GM12875 (cell line): ENCODE measurements around the gene KIAA0040.

Experiments used
- H3K4me3 ChIP-seq: one replicate; pipeline ENCODE4 v1.5.1; 2011; ENCODE audit warnings: low read depth, low read length, control low read depth
- TF ChIP-seq, protein P1 (sequence below): IDR thresholded peaks from 2 replicates; pipeline ENCODE4 v1.5.1; 2011; ENCODE audit warnings: low read depth, mild to moderate bottlenecking, control low read depth, inconsistent platforms, low read length, moderate library complexity, borderline replicate concordance; ENCODE audit not compliant: insufficient read depth

Gene KIAA0040

DNA sequence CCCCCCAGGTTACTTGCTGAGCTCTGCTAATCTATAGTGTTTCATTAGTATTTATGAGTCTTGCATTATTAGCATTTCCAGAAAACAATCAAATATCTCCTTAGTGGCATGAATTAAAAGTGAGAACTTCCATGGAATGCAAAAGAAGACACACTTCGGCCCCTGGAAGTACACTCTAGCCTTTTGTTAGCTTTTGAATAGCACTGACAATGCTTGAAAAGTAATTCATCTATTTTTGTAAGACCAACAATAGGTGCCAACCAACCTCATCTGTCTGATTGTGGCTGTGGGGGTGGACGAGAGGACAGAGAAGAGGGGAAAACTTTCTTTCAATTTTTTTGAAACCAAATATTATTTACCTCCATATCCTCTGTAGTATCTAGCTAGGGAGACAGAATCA is 27.8 kb downstream of the KIAA0040 start:
- no peak overlapping the region for H3K4me3 ChIP-seq
- TF ChIP-seq, protein P1, sequence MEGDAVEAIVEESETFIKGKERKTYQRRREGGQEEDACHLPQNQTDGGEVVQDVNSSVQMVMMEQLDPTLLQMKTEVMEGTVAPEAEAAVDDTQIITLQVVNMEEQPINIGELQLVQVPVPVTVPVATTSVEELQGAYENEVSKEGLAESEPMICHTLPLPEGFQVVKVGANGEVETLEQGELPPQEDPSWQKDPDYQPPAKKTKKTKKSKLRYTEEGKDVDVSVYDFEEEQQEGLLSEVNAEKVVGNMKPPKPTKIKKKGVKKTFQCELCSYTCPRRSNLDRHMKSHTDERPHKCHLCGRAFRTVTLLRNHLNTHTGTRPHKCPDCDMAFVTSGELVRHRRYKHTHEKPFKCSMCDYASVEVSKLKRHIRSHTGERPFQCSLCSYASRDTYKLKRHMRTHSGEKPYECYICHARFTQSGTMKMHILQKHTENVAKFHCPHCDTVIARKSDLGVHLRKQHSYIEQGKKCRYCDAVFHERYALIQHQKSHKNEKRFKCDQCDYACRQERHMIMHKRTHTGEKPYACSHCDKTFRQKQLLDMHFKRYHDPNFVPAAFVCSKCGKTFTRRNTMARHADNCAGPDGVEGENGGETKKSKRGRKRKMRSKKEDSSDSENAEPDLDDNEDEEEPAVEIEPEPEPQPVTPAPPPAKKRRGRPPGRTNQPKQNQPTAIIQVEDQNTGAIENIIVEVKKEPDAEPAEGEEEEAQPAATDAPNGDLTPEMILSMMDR = no peak

DNA sequence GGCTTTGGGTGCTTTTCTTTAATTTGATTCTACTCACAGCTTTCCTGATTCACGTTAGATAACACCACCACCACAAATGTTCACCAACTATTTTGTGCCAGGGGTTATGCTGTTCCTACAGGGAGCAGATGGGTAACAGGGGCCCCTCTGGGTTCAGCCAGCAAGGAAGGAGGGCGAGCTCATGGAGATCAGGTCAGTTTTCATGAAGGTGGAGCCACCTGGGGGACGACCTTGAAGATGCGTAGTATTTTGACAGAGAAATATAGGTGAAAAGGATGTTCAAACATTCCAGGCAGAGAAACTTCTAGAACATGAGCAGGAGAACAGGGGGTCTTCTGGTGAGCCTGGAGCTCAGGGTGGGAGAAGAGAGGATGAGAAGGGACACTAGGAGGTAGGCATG is 28.9 kb downstream of the KIAA0040 start:
- no peak overlapping the region for H3K4me3 ChIP-seq
- TF ChIP-seq, protein P1 = no peak

- no peak overlapping the region for H3K4me3 ChIP-seq
- TF ChIP-seq, protein P1 = no peak
Observed at GRCh38 chr1:175162955-175163354, 29.6 kb downstream of the KIAA0040 start.

GRCh38 chr1:175158170-175158591 is 34.4 kb downstream of the KIAA0040 start:
- H3K4me3 ChIP-seq = no peak overlapping the region
- TF ChIP-seq, protein P1 = no peak

GRCh38 chr1:175157200-175157599 is 35.4 kb downstream of the KIAA0040 start:
- TF ChIP-seq, protein P1 = no peak

GRCh38 chr1:175155936-175156335 is 36.6 kb downstream of the KIAA0040 start:
- TF ChIP-seq, protein P1 = no peak
- no peak overlapping the region for H3K4me3 ChIP-seq

More at GRCh38 chr1:175157200-175157599, 35.4 kb downstream of the KIAA0040 start:
- no peak overlapping the region for H3K4me3 ChIP-seq

- TF ChIP-seq, protein P1 = no peak
- no peak overlapping the region for H3K4me3 ChIP-seq
Observed at GRCh38 chr1:175155473-175155856, 37.1 kb downstream of the KIAA0040 start.
